ENCODE data around the gene SOX6.

GRCh38 chr11:16095756-16096155 lies 260.6 kb downstream of the SOX6 start:
- TF ChIP-seq EZH2phosphoT487 (IDR thresholded peaks at IDR 0.05; ENCODE audit: low read depth), result no peak
- no peak for TF ChIP-seq CTCF (IDR thresholded peaks at IDR 0.05; ENCODE audit: low read depth, low read length)
